ENCODE measurements around the gene SIRT7.
"Not testable (repeated sequence)": the region's sequence is repeated elsewhere in the genome, so short reads cannot be mapped to it uniquely, and the experiment has no call there.

SIRT7 gene

GRCh38 chr17:81954131-81955057 is 36.4 kb upstream of the SIRT7 start:
- no peak for DNase-seq

DNA sequence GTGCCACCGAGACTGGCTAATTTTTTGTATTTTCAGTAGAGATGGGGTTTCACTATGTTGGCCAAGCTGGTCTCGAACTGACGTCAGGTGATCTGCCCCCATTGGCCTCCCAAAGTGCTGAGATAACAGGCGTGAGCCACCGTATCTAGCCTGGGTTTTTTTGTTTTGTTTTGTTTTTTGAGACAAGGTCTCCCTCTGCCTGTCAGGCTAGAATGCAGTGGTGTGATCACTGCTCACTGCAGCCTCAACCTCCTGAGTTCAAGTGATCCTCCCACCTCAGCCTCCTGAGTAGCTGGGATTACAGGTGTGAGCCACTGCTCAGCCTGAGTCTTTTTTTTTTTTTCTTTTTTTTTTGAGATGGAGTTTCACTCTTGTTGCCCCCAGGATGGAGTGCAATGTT is 35.5 kb upstream of the SIRT7 start:
- DNase-seq, result not testable (repeated sequence)

- no peak for DNase-seq
Observed at GRCh38 chr17:81952792-81953228, 34.8 kb upstream of the SIRT7 start.

GRCh38 chr17:81951785-81952684 is 34.1 kb upstream of the SIRT7 start:
- DNase-seq, result no peak

GRCh38 chr17:81950501-81950900 is 32.5 kb upstream of the SIRT7 start:
- DNase-seq, result no peak

DNA sequence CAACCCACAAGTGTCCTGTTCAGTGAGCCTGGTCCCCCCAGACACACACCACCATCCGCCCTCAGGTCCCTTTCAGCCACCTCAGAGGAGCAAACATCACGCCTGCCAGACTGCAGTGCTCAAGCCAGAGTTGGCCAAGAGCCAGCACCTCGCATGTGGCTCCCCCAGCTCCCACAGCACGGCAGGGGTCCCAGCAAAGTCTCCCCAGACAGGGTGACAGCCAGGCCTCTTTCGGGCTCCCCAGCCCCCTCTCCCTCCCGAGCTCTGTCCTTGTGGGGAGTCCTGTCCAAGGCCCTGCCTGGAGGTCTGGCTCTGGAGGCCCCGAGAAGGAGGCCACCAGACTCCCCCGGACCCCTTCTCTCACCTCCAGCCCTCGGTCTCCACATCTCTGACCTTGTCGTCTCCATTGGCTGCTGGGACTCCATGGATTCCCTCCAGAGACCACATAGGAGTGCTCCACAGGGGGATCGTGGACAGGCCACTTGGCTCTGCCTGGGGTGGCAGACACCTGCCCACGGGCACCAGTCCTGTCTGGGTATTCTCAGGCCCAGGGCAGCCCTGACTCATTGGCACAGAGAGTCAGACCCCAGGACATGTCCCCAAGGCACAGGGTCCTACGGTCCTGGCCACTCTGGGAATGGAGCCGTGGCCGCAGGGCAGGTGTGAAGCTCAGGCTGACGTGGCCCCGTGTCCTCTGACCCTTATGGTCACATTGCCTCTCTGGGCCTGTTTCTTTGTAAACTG is 30.8 kb upstream of the SIRT7 start:
- no peak for DNase-seq

- DNase-seq, result no peak
Observed at GRCh38 chr17:81947189-81947588, 29.2 kb upstream of the SIRT7 start, which contains the start of gene MYADML2. Gene MYADML2, minus strand, starts transcription at chr17:81947233. Its CDS starts 5,492 bp downstream, at chr17:81941741.

DNA sequence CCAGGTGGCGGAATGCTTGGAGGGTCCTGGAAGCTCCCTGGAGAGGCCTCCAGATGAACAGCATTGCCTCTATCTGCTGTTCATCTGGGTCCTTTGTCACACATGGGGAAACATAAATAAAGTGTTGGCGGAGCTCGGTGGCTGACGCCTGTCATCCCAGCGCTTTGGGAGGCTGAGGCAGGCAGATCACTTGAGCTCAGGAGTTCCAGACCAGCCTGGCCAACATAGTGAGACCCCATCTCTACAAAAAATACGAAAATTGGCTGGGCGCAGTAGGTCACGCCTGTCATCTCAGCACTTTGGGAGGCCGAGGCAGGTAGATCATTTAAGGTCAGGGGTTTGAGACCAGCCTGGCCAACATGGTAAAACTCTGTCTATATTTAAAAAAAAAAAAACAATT is 26.9 kb upstream of the SIRT7 start:
- DNase-seq, result no peak

- no peak for DNase-seq
Observed at GRCh38 chr17:81942167-81942553, 24.2 kb upstream of the SIRT7 start.

DNA sequence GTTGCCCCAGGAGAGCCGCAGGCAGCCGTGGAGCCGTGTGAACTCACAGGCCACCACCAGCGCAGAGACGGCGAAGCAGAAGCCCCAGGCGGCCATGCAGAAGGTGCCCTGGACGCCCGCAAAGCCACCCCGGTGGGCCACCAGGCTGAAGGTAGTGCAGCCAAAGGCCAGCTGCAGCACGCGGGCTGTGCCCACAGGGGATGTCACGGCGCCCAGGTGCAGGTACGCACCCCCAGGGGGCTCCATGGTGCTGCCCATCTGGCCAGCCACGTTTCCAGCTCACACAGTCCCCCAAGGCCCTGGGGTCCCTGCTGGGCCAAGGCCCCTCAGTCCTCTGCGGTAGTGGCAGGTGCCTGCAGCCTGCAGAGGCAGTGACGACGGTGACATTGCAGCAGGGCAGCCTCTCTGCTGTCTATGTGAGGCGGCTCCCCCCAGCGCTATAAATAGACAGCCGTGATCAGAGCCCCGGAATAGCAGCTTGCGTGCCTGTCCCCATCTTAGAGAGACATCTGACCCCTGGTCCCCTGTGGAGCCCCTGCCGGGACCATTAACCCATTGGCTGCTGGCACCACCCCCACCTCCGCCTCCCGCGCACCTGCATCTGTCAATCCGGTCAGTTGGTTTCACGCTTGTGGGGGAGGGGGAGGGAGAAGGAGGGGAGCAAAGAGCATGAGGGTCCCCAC is 23.6 kb upstream of the SIRT7 start:
- no peak for DNase-seq

DNA sequence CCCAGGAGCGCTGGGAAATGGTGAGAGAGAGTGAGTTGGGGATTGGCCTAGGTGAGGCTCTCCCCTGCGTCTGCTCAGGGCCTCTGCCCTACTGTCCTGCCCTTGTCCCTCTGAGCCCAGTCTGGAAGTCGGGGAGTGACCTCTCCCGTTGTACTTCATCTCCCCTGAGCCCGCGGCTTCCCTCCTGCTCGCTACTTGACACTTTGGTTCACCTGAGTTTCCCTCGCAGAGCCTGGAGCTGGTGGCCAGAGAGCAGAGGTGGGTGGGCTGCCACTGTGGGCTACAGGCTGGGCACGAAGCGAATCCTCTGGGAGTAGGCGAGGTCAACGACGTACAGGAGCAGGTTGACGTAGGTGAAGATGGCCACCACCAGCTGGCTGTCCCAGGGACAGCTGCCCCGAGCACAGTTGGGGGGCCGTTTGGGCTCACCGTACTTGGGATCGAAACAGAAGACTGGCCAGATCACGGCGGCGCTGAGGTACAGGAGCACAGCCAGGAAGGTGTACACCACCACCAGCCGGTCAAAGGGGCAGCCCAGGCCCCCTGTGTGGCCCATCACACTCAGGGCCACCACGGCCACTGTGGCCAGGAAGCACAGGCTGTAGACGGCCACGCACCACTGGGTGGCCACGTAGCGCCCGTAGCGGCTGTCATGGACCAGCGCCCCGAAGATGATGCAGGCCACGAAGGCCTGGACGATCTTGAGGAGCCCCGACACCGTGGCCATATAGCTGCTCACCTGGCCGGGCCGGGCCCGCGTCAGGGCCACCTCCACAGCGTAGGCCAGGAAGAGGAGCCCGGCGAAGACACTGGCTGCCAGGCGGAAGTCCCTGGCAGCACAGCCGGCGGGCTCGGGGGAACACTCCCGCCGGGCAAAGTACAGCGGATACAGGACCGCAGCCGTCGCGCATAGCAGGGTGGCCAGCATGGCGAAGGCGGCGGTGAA is 22.8 kb upstream of the SIRT7 start:
- DNase-seq, result no peak

DNA sequence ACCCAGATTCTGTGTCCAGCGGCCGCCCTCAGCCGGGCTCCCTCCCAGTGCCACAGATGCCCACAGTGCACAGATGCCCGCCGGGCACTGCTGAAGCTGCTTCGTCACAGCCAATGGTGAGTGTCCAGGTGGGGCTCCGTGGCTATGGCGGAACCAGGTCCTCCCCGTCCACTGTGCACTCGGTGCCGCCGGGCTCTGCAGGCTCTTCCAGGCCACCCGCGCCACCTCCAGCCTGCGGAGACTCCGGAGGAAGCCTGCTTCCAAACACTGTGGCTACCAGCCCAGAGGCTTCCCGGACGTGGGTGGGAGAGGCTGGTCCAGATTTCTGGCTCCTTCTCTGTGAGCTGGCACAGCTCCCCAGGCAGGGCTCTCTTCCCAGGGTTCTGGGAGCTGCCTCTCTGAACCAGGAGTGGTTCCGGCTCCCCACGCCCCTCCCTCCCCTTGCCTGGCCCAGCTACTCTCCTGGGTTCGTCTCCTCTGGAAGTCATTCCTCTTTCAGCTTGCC is 22.0 kb upstream of the SIRT7 start:
- no peak for DNase-seq

- no peak for DNase-seq
Observed at GRCh38 chr17:81939218-81939617, 21.2 kb upstream of the SIRT7 start.

DNA sequence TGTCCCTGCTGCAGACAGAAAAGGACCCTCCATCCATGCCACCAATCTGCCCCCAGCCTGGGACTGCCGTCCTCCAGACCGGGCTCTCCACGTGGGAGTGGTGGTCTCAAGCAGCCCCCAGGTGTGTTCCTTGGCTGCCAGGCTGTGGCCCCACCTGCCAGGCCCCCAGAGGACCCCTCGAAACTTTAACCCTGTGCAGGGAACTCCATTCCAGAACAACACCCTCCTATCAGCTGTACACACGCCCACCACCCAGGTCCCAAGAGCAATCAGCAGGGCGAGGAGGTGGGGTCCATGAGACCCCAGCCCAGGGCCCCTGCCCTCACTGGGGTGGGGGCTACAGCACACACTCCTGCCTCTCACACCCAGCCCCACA is 17.7 kb upstream of the SIRT7 start:
- DNase-seq, result no peak

DNA sequence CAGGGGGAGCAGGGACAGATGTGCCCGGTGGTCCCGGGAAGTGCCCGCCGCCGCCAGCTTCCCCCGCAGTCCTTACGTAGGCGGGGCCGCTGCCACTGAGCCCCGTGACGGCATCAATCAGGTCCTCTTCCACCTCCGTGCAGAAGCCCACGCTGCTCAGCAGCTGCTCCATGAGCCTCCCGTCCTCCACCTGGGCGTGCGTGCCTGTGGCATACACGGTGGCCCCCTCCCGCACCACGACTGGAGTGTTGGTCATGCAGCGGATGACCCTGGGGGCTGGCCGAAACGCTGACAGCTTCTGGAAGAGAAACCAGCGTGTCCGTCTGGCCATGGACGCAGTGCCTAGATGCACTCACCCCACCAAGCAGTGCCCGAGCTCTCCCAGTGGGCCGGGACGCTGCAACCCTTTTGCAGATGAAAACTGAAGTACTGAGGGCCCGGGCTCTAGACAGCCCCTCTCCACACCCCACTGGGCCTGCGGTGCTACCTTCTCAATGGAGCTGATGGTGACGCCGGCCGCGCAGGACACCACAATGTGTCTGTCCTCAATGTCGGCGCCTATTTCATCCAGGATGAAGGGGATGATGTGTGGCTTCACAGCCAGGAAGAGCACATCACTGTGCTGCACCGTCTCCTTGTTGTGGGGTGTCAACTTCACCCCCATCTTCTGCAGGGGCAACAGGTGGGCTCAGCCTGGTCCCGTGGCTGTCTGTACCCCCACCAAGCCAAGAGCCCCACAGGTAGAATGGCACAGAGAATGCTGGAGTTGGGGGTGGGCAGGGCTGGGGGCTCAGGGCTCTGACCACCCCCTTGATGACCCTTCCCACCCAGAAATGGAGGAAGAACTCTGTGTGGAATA is 17.1 kb upstream of the SIRT7 start:
- no peak for DNase-seq

- no peak for DNase-seq
Observed at GRCh38 chr17:81934098-81934757, 16.3 kb upstream of the SIRT7 start.

DNA sequence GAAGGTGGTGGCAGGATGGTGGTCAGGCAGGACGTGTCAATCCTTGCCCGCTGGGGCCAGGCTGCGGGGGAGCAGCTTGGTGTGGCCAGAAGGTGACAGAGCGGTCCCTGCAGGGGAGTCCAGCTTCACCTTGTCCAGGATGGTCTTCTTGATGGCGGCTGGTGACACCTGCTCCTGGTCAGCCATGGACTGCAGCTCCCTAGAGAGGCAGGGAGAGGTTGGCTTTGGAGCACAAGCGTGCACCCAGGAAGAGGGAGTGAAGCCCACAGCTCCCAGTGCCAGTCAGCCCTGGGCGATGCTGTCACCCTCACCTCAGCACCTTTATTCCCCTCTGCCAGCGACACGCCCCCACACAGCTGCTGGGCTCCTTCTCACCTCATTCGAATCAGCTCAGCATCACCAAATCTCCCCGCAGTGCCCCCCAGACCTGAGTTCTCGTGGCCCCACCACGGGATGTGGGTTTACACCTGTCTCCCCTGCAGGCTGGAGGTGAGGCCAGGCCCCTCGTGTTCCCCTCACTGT is 15.3 kb upstream of the SIRT7 start:
- no peak for DNase-seq

DNA sequence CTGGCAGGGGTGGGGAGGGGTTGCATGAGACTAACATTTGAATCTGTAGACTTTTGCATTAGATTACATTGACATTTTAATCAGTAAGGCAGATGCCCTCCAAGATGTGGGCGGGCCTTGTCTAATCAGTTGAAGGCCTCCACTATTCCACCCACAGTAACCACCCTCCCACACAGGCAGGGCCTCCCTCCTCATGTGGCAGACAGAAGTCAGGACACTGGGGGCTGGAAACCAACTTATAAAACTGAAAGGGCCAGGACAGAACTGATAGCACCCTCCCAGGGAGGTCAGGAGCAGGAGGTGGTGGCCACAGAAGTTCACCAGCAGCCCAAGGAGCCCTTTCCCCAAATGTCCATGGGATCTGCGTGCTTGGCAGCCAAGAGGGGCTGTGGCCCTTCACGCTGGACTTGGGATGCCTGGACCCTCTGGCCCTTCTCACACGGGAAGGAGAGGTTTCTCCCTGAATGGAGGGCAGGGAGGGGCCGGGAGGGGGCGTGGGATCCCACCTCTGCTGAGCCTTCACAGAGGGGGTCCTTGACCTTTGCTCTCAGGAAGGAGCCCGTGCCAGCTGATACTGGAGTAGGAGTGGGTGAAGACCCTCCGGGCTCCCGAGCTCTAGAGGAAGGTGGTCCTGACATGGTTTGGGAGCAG is 14.5 kb upstream of the SIRT7 start:
- no peak for DNase-seq
